Measurements from ENCODE around the gene RETREG2. TPM values are rescaled to one million over a fixed set of nuclear protein-coding genes. Genes with fewer than 3 reads are reported as not detected.

Gene RETREG2
- total and polyA plus RNA-seq, 2 experiments from 2014 or later: 13.2 to 41.8 TPM

DNA sequence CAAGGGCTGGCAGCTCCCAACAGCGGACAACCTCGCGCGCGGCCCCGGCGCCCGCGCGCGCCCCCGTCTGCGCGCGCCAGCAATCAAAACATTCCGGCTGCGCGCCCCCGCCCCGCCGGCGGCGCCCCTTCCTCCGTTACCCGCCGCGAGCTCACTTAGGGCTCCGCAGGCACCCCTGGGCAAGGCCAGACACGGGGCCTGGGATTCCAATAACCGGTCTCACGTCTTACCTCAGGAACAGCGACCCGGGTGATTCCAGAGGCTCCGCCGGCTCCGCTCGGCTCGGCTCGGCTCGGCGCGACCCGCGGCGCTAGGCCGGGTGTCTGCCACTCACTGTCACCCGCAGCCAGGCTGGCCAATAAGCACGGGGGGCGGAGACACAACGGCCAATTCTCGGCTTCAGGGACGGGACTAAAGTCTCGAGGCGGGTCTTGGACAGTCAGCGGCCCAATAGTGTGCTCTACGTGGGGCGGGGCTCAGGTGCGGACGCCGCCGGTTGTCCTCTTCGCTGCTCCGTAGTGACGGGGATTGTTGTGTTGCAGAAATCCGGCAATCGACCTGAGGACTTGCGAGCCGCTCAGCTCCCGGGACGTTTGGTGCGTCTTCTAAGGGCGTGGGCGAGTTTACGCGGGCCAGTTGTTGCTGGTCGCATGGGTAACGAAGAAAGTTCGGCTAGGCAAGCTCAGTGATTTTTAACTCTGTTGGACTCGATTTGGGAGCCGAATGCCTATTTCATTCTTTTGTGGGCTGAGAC is 51.4 kb downstream of the RETREG2 start, which contains the start of the genes ANKZF1 and ATG9A:
ANKZF1 (plus strand) TSS at position 502 of the 754 bp plus-strand sequence. CDS start 452 bp downstream, outside the sequence.
ATG9A (minus strand) TSS at position 332 of the 754 bp plus-strand sequence. CDS start 1,612 bp downstream, outside the sequence.
- H3K79me2 ChIP-seq (replicated peaks; ENCODE audit: insufficient read depth): peaks cover 21% of the 10 kb centered on the region
- peak within 1 kb of the TSS; percentile 92 for H3K27ac ChIP-seq (ENCODE audit: low read depth)
- peaks cover 10% of the 10 kb centered on the region for H3K27me3 Mint-ChIP-seq (ENCODE audit: insufficient read depth, low read depth, poor library complexity)
- peak within 1 kb of the TSS; percentile 65 for H2AFZ ChIP-seq
- H3K27me3 ChIP-seq (ENCODE audit: insufficient read depth): no peaks in the 10 kb centered on the region
- peak within 1 kb of the TSS; percentile 97 for H3K4me3 Mint-ChIP-seq
- TF ChIP-seq EZH2phosphoT487 (IDR thresholded peaks at IDR 0.05; ENCODE audit: unreplicated experiment): no peak
- no peak for TF ChIP-seq EZH2 (IDR thresholded peaks at IDR 0.05; ENCODE audit: low read depth, unreplicated experiment)
- TF ChIP-seq STAT1 (IDR thresholded peaks at IDR 0.05; ENCODE audit: unreplicated experiment): no peak
- no peak for TF ChIP-seq NANOG (IDR thresholded peaks at IDR 0.05; ENCODE audit: borderline replicate concordance)
- TF ChIP-seq ZNF114 (CRISPR knock-in tag; IDR thresholded peaks at IDR 0.05): 0 out of 2 replicates have a peak, but pooled peaks have one; percentile 21
- TF ChIP-seq, protein P1, sequence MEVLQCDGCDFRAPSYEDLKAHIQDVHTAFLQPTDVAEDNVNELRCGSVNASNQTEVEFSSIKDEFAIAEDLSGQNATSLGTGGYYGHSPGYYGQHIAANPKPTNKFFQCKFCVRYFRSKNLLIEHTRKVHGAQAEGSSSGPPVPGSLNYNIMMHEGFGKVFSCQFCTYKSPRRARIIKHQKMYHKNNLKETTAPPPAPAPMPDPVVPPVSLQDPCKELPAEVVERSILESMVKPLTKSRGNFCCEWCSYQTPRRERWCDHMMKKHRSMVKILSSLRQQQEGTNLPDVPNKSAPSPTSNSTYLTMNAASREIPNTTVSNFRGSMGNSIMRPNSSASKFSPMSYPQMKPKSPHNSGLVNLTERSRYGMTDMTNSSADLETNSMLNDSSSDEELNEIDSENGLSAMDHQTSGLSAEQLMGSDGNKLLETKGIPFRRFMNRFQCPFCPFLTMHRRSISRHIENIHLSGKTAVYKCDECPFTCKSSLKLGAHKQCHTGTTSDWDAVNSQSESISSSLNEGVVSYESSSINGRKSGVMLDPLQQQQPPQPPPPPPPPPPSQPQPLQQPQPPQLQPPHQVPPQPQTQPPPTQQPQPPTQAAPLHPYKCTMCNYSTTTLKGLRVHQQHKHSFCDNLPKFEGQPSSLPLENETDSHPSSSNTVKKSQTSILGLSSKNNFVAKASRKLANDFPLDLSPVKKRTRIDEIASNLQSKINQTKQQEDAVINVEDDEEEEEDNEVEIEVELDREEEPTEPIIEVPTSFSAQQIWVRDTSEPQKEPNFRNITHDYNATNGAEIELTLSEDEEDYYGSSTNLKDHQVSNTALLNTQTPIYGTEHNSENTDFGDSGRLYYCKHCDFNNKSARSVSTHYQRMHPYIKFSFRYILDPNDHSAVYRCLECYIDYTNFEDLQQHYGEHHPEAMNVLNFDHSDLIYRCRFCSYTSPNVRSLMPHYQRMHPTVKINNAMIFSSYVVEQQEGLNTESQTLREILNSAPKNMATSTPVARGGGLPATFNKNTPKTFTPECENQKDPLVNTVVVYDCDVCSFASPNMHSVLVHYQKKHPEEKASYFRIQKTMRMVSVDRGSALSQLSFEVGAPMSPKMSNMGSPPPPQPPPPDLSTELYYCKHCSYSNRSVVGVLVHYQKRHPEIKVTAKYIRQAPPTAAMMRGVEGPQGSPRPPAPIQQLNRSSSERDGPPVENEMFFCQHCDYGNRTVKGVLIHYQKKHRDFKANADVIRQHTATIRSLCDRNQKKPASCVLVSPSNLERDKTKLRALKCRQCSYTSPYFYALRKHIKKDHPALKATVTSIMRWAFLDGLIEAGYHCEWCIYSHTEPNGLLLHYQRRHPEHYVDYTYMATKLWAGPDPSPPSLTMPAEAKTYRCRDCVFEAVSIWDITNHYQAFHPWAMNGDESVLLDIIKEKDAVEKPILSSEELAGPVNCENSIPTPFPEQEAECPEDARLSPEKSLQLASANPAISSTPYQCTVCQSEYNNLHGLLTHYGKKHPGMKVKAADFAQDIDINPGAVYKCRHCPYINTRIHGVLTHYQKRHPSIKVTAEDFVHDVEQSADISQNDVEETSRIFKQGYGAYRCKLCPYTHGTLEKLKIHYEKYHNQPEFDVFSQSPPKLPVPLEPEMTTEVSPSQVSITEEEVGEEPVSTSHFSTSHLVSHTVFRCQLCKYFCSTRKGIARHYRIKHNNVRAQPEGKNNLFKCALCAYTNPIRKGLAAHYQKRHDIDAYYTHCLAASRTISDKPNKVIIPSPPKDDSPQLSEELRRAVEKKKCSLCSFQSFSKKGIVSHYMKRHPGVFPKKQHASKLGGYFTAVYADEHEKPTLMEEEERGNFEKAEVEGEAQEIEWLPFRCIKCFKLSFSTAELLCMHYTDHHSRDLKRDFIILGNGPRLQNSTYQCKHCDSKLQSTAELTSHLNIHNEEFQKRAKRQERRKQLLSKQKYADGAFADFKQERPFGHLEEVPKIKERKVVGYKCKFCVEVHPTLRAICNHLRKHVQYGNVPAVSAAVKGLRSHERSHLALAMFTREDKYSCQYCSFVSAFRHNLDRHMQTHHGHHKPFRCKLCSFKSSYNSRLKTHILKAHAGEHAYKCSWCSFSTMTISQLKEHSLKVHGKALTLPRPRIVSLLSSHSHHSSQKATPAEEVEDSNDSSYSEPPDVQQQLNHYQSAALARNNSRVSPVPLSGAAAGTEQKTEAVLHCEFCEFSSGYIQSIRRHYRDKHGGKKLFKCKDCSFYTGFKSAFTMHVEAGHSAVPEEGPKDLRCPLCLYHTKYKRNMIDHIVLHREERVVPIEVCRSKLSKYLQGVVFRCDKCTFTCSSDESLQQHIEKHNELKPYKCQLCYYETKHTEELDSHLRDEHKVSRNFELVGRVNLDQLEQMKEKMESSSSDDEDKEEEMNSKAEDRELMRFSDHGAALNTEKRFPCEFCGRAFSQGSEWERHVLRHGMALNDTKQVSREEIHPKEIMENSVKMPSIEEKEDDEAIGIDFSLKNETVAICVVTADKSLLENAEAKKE (CRISPR knock-in tag; IDR thresholded peaks at IDR 0.05): no peak
- no peak for TF ChIP-seq ZNF331 (CRISPR knock-in tag; IDR thresholded peaks at IDR 0.05; ENCODE audit: low read depth)
- no peak for TF ChIP-seq JUNB (IDR thresholded peaks at IDR 0.05; ENCODE audit: unreplicated experiment)
- TF ChIP-seq, protein P2, sequence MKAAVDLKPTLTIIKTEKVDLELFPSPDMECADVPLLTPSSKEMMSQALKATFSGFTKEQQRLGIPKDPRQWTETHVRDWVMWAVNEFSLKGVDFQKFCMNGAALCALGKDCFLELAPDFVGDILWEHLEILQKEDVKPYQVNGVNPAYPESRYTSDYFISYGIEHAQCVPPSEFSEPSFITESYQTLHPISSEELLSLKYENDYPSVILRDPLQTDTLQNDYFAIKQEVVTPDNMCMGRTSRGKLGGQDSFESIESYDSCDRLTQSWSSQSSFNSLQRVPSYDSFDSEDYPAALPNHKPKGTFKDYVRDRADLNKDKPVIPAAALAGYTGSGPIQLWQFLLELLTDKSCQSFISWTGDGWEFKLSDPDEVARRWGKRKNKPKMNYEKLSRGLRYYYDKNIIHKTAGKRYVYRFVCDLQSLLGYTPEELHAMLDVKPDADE (IDR thresholded peaks at IDR 0.05): no peak
- TF ChIP-seq, protein P3, sequence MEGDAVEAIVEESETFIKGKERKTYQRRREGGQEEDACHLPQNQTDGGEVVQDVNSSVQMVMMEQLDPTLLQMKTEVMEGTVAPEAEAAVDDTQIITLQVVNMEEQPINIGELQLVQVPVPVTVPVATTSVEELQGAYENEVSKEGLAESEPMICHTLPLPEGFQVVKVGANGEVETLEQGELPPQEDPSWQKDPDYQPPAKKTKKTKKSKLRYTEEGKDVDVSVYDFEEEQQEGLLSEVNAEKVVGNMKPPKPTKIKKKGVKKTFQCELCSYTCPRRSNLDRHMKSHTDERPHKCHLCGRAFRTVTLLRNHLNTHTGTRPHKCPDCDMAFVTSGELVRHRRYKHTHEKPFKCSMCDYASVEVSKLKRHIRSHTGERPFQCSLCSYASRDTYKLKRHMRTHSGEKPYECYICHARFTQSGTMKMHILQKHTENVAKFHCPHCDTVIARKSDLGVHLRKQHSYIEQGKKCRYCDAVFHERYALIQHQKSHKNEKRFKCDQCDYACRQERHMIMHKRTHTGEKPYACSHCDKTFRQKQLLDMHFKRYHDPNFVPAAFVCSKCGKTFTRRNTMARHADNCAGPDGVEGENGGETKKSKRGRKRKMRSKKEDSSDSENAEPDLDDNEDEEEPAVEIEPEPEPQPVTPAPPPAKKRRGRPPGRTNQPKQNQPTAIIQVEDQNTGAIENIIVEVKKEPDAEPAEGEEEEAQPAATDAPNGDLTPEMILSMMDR (conservative IDR thresholded peaks at IDR 0.05; ENCODE audit: low read depth in 2 of 2): no peak
- TF ChIP-seq POLR2AphosphoS5 (IDR thresholded peaks at IDR 0.05; ENCODE audit: low read depth): peak; percentile 97
- peak; percentile 87 for TF ChIP-seq CREB1 (CRISPR knock-in tag; IDR thresholded peaks at IDR 0.05; ENCODE audit: low read depth)
- TF ChIP-seq REST (IDR thresholded peaks at IDR 0.05; ENCODE audit: unreplicated experiment): no peak
- H3K9me2 ChIP-seq (ENCODE audit: insufficient read depth): no peaks in the 10 kb centered on the region
- peak within 1 kb of the TSS; percentile 99 for H3K27ac Mint-ChIP-seq
- H3K4me1 ChIP-seq (ENCODE audit: insufficient read depth): peaks cover 12% of the 10 kb centered on the region
- H4K20me1 ChIP-seq (replicated peaks; ENCODE audit: insufficient read depth): peaks cover 3% of the 10 kb centered on the region
- H3K4me2 ChIP-seq: peak within 1 kb of the TSS; percentile 96
- peaks cover 11% of the 10 kb centered on the region for H3K4me1 Mint-ChIP-seq
- peaks cover 7% of the 10 kb centered on the region for H3F3A ChIP-seq (replicated peaks; ENCODE audit: low read depth)
- ATAC-seq: peak; percentile 96
- peaks cover 2% of the 10 kb centered on the region; the same call in 1 of the 3 replicates for H3K9me3 Mint-ChIP-seq
- H3K4me3 ChIP-seq: peak within 1 kb of the TSS; percentile 76
- peaks cover 49% of the 10 kb centered on the region for H3K36me3 Mint-ChIP-seq (ENCODE audit: low read depth)
- peaks cover 17% of the 10 kb centered on the region for H3K36me3 ChIP-seq (ENCODE audit: insufficient read depth)
- peak; percentile 100 for DNase-seq (ENCODE audit: low spot score)

All from GM23338 (cell line).